ENCODE measurements around the gene STON1.

- TF ChIP-seq GATA3 (IDR thresholded peaks at IDR 0.05; ENCODE audit: low read depth, low read length) (no peak), GATA2 (IDR thresholded peaks at IDR 0.05; ENCODE audit: low read depth, low read length) (no peak)
These were observed 15.3 kb downstream of the STON1 start for GRCh38 chr2:48545244-48545643.
